Activated naive CD8-positive, alpha-beta T cell treated with anti-CD3 and anti-CD28 coated beads, Interleukin-2, amount 10 ng/mL, durations not matched to agents 7 days and 5 days (primary cell): ENCODE measurements around the gene CDH15. TPM values are rescaled to one million over a fixed set of nuclear protein-coding genes. Genes with fewer than 3 reads are reported as not detected.
"Not testable (repeated sequence)": the region's sequence is repeated elsewhere in the genome, so short reads cannot be mapped to it uniquely, and the experiment has no call there.

ENCODE experiments used
- ATAC-seq: fragments of 150-1000 bp; cut with Tn5 transposase; one replicate; pipeline ENCODE4 v1.10.0; 2021; ENCODE audit warnings: low read depth, moderate library complexity
- POLR2A ChIA-PET: fragments of 350-600 bp; sonication (Branson Sonifier 250); formaldehyde crosslinking; loops from one replicate; lab custom pipeline; 2021; ENCODE audit warnings: antibody characterized with exemption; lab: Charles Lee
- DNase-seq: peaks from one replicate; pipeline ENCODE4 v3.0.0; 2021
- H3K27ac Mint-ChIP-seq: one replicate; pipeline ENCODE4 v1.8.0; 2022; ENCODE audit warnings: mild to moderate bottlenecking, mixed read lengths
- H3K27me3 Mint-ChIP-seq: one replicate; pipeline ENCODE4 v1.8.0; 2022; ENCODE audit warnings: mild to moderate bottlenecking, moderate library complexity, mixed read lengths
- H3K36me3 Mint-ChIP-seq: one replicate; pipeline ENCODE4 v1.8.0; 2021; ENCODE audit warnings: mild to moderate bottlenecking, mixed read lengths
- H3K4me1 Mint-ChIP-seq: one replicate; pipeline ENCODE4 v1.8.0; 2021; ENCODE audit warnings: mixed read lengths
- H3K4me3 Mint-ChIP-seq: one replicate; pipeline ENCODE4 v1.8.0; 2022; ENCODE audit warnings: mild to moderate bottlenecking, moderate library complexity, mixed read lengths
- H3K9me3 Mint-ChIP-seq: one replicate; pipeline ENCODE4 v1.8.0; 2021; ENCODE audit warnings: mixed read lengths
- total RNA-seq, 2 experiments: library from RNA; stranded (reverse); gene quantifications; one replicate each; pipeline ENCODE4 v1.2.3, GENCODE V29; 2021

Gene CDH15
- total RNA-seq, 2 experiments from 2014 or later, result not detected

GRCh38 chr16:89187770-89188392 lies 16.3 kb downstream of the CDH15 start:
- H3K4me1 Mint-ChIP-seq, result no peaks in the 10 kb centered on the region
- no peaks in the 10 kb centered on the region for H3K9me3 Mint-ChIP-seq
- no peak overlapping the region for H3K4me3 Mint-ChIP-seq
- ATAC-seq, result peak; percentile 19
- DNase-seq, result peak; percentile 42
- H3K27ac Mint-ChIP-seq, result peak overlapping the region; percentile 42
- H3K36me3 Mint-ChIP-seq, result no peaks in the 10 kb centered on the region
- POLR2A ChIA-PET, result no interaction called here
- H3K27me3 Mint-ChIP-seq, result peaks cover 3% of the 10 kb centered on the region

GRCh38 chr16:89188471-89189357 lies 17.2 kb downstream of the CDH15 start:
- H3K27ac Mint-ChIP-seq, H3K36me3 Mint-ChIP-seq, POLR2A ChIA-PET, H3K9me3 Mint-ChIP-seq, DNase-seq, H3K27me3 Mint-ChIP-seq, H3K4me1 Mint-ChIP-seq, H3K4me3 Mint-ChIP-seq, ATAC-seq: not testable (repeated sequence)

- DNase-seq (peak; percentile 27), ATAC-seq (no peak)
- no peak overlapping the region for H3K27ac Mint-ChIP-seq
- POLR2A ChIA-PET, result no interaction called here
- H3K4me3 Mint-ChIP-seq, result no peak overlapping the region
- no peaks in the 10 kb centered on the region for H3K36me3 Mint-ChIP-seq
- no peaks in the 10 kb centered on the region for H3K4me1 Mint-ChIP-seq
- no peaks in the 10 kb centered on the region for H3K9me3 Mint-ChIP-seq
- peaks cover 2% of the 10 kb centered on the region for H3K27me3 Mint-ChIP-seq
These were observed 17.9 kb downstream of the CDH15 start for GRCh38 chr16:89189358-89190025.

- ATAC-seq (no peak), DNase-seq (peak; percentile 37)
- POLR2A ChIA-PET, result no interaction called here
- Mint-ChIP-seq H3K4me1 (no peaks in the 10 kb centered on the region), H3K36me3 (no peaks in the 10 kb centered on the region), H3K9me3 (no peaks in the 10 kb centered on the region), H3K27me3 (no peaks in the 10 kb centered on the region), H3K27ac (no peak overlapping the region), H3K4me3 (no peak overlapping the region)
These were observed 18.8 kb downstream of the CDH15 start for GRCh38 chr16:89190150-89190958.

- Mint-ChIP-seq H3K27ac (no peak overlapping the region), H3K27me3 (no peaks in the 10 kb centered on the region), H3K4me3 (no peak overlapping the region), H3K9me3 (no peaks in the 10 kb centered on the region), H3K4me1 (no peaks in the 10 kb centered on the region), H3K36me3 (no peaks in the 10 kb centered on the region)
- ATAC-seq, result no peak
- DNase-seq, result peak; percentile 41
- POLR2A ChIA-PET, result no interaction called here
These were observed 19.7 kb downstream of the CDH15 start for GRCh38 chr16:89191033-89191900.

GRCh38 chr16:89191901-89192185 lies 20.3 kb downstream of the CDH15 start:
- Mint-ChIP-seq H3K36me3 (no peaks in the 10 kb centered on the region), H3K27me3 (no peaks in the 10 kb centered on the region), H3K4me3 (no peak overlapping the region), H3K4me1 (no peaks in the 10 kb centered on the region), H3K27ac (no peak overlapping the region), H3K9me3 (no peaks in the 10 kb centered on the region)
- DNase-seq (no peak), ATAC-seq (no peak)
- POLR2A ChIA-PET, result no interaction called here

- peak; percentile 40 for ATAC-seq
- not testable (repeated sequence) for H3K27me3 Mint-ChIP-seq, H3K27ac Mint-ChIP-seq, H3K36me3 Mint-ChIP-seq, H3K4me1 Mint-ChIP-seq, H3K9me3 Mint-ChIP-seq, H3K4me3 Mint-ChIP-seq
- POLR2A ChIA-PET, result interaction anchor here (0.7 to 1.1 kb wide), 3 partner anchors 13 to 1236 kb away, joined by 3 read pairs; no protein-coding TSS in a partner anchor
- peak; percentile 67 for DNase-seq
These were observed 20.8 kb downstream of the CDH15 start for GRCh38 chr16:89192186-89192955.

- H3K9me3 Mint-ChIP-seq, result no peaks in the 10 kb centered on the region
- ATAC-seq, result peak; percentile 16
- H3K4me1 Mint-ChIP-seq, result no peaks in the 10 kb centered on the region
- peak; percentile 39 for DNase-seq
- no peaks in the 10 kb centered on the region for H3K36me3 Mint-ChIP-seq
- POLR2A ChIA-PET, result interaction anchor here (0.7 to 1.1 kb wide), 3 partner anchors 12 to 1237 kb away, joined by 3 read pairs; no protein-coding TSS in a partner anchor
- H3K27me3 Mint-ChIP-seq, result no peaks in the 10 kb centered on the region
- H3K27ac Mint-ChIP-seq, result no peak overlapping the region
- no peak overlapping the region for H3K4me3 Mint-ChIP-seq
These were observed 21.5 kb downstream of the CDH15 start for GRCh38 chr16:89192956-89193575.

GRCh38 chr16:89193576-89194293 lies 22.2 kb downstream of the CDH15 start:
- Mint-ChIP-seq H3K9me3 (no peaks in the 10 kb centered on the region), H3K27me3 (no peaks in the 10 kb centered on the region), H3K27ac (no peak overlapping the region), H3K36me3 (no peaks in the 10 kb centered on the region), H3K4me1 (no peaks in the 10 kb centered on the region), H3K4me3 (no peak overlapping the region)
- DNase-seq (peak; percentile 37), ATAC-seq (no peak)
- POLR2A ChIA-PET, result interaction anchor here (1.1 kb wide), 1 partner anchor 11 kb away, joined by 3 read pairs; no protein-coding TSS in a partner anchor

GRCh38 chr16:89194340-89195311 lies 23.1 kb downstream of the CDH15 start:
- H3K36me3 Mint-ChIP-seq, result no peaks in the 10 kb centered on the region
- H3K27ac Mint-ChIP-seq, result no peak overlapping the region
- DNase-seq (no peak), ATAC-seq (no peak)
- H3K27me3 Mint-ChIP-seq, result no peaks in the 10 kb centered on the region
- no peak overlapping the region for H3K4me3 Mint-ChIP-seq
- no peaks in the 10 kb centered on the region for H3K9me3 Mint-ChIP-seq
- POLR2A ChIA-PET, result no interaction called here
- no peaks in the 10 kb centered on the region for H3K4me1 Mint-ChIP-seq
